HepG2 (cell line): Measurements from ENCODE around the gene AMOT. TPM values are rescaled to one million over a fixed set of nuclear protein-coding genes. Genes with fewer than 3 reads are reported as not detected.

Experiments used
- ATAC-seq: fragments of 200-7000 bp; cut with Tn5 transposase; 3 replicates; pipeline ENCODE4 v1.9.1; 2020; ENCODE audit warnings: mild to moderate bottlenecking, moderate library complexity
- BruUV-seq: library from RNA; stranded (reverse); fragments of 400-500 nt; replicated peaks from 2 replicates; lab custom pipeline; 2021; lab: Mats Ljungman, UMichigan
- CTCF ChIA-PET: fragments of 300-600 bp; formaldehyde crosslinking; extraction: SDS; loops from one replicate; lab custom pipeline; 2021; ENCODE audit warnings: low total read pairs, inconsistent platforms, low intra/inter-chr PET ratio; lab: Yijun Ruan, JAX
- POLR2A ChIA-PET: fragments of 350-600 bp; sonication (Branson Sonifier 250); formaldehyde crosslinking; loops from one replicate; lab custom pipeline; 2020; ENCODE audit warnings: antibody characterized with exemption, inconsistent platforms; lab: Yijun Ruan, JAX
- DNase-seq: peaks from one replicate; pipeline ENCODE4 v3.0.0-alpha.2; 2015; ENCODE audit warnings: low spot score
- FAIRE-seq: peaks from 3 replicates; lab custom pipeline; 2011; peaks lifted over from hg19 to GRCh38; lab: Jason Lieb, UNC
- H2AFZ ChIP-seq: one replicate; pipeline ENCODE4 v1.6.1; 2011; ENCODE audit warnings: low read length, inconsistent platforms
- H3K27ac ChIP-seq: fragments of 300-600 bp; 3 replicates; pipeline ENCODE4 v1.8.0; 2011; ENCODE audit warnings: mixed run types, mild to moderate bottlenecking, mixed read lengths, low read length, inconsistent platforms; ENCODE audit not compliant: insufficient read depth; ENCODE audit errors: extremely low read length
- H3K27me3 ChIP-seq, 2 experiments: fragments of 200-600 bp in 1 of 2; 2 replicates in 1 of 2; 3 replicates in 1 of 2; pipeline versions ENCODE4 v1.6.0 to v1.8.0; 2011; ENCODE audit warnings: low read length in 2 of 2, mild to moderate bottlenecking in 2 of 2, moderate library complexity in 2 of 2, inconsistent platforms in 1 of 2; ENCODE audit not compliant: insufficient read depth in 2 of 2, control insufficient read depth in 1 of 2
- H3K36me3 ChIP-seq, 2 experiments: fragments of 200-600 bp in 1 of 2; replicated peaks in 1 of 2; 2 replicates in 1 of 2; 3 replicates in 1 of 2; pipeline versions ENCODE4 v1.5.1 to v1.8.0; 2011; ENCODE audit warnings: low read length in 2 of 2, inconsistent platforms in 1 of 2; ENCODE audit not compliant: insufficient read depth in 2 of 2, control insufficient read depth in 1 of 2
- H3K4me1 ChIP-seq: 2 replicates; pipeline ENCODE4 v1.5.1; 2012; ENCODE audit warnings: low read length, inconsistent platforms; ENCODE audit not compliant: insufficient read depth
- H3K4me2 ChIP-seq: 2 replicates; pipeline ENCODE4 v1.6.0; 2011; ENCODE audit warnings: low read depth, low read length, inconsistent platforms
- H3K4me3 ChIP-seq, 3 experiments: fragments of 200-600 bp in 1 of 3; sonication (generic), shearing (Covaris generic) in 1 of 3; replicated peaks in 1 of 3; 2 replicates each; pipeline ENCODE4 v1.5.1; 2011 to 2016; ENCODE audit warnings: low read length in 3 of 3, inconsistent platforms in 2 of 3, low read depth in 2 of 3, mild to moderate bottlenecking in 2 of 3, control low read depth in 1 of 3, mixed read lengths in 1 of 3; ENCODE audit not compliant: insufficient read depth in 1 of 3
- H3K79me2 ChIP-seq: one replicate; pipeline ENCODE4 v1.6.1; 2011; ENCODE audit warnings: low read length, inconsistent platforms; ENCODE audit not compliant: insufficient read depth
- H3K9ac ChIP-seq: 2 replicates; pipeline ENCODE4 v1.6.0; 2011; ENCODE audit warnings: mild to moderate bottlenecking, low read depth, low read length, inconsistent platforms; ENCODE audit not compliant: insufficient read depth
- H3K9me3 ChIP-seq: 2 replicates; pipeline ENCODE4 v1.5.1; 2012; ENCODE audit warnings: mild to moderate bottlenecking, low read length
- H4K20me1 ChIP-seq: 2 replicates; pipeline ENCODE4 v1.6.0; 2011; ENCODE audit warnings: inconsistent platforms, mild to moderate bottlenecking, low read length, moderate library complexity; ENCODE audit not compliant: insufficient read depth
- CTCF ChIP-seq: sonication (generic); formaldehyde crosslinking; IDR thresholded peaks from 2 replicates; pipeline ENCODE4 v1.5.0; 2020; ENCODE audit warnings: mild to moderate bottlenecking, missing genetic modification reagents, moderate library complexity
- FOSL1 ChIP-seq: sonication (generic); formaldehyde crosslinking; IDR thresholded peaks from 2 replicates; pipeline ENCODE4 v1.9.0; 2021; ENCODE audit warnings: missing genetic modification reagents, borderline replicate concordance
- JUND ChIP-seq: sonication (generic); formaldehyde crosslinking; IDR thresholded peaks from 2 replicates; pipeline ENCODE4 v1.8.0; 2022; ENCODE audit warnings: mild to moderate bottlenecking, missing genetic modification reagents
- KDM5B ChIP-seq: sonication (generic); formaldehyde crosslinking; IDR thresholded peaks from 2 replicates; pipeline ENCODE4 v1.4.0; 2020; ENCODE audit warnings: missing genetic modification reagents, mild to moderate bottlenecking, borderline replicate concordance
- REST ChIP-seq, 2 experiments: IDR thresholded peaks; 2 replicates each; pipeline ENCODE4 v1.6.1; 2011 to 2012; ENCODE audit warnings: low read length in 2 of 2, borderline replicate concordance in 1 of 2, low read depth in 1 of 2, mild to moderate bottlenecking in 1 of 2, moderate library complexity in 1 of 2
- YEATS4 ChIP-seq: sonication (generic); formaldehyde crosslinking; IDR thresholded peaks from 2 replicates; pipeline ENCODE4 v1.4.0; 2020; ENCODE audit warnings: missing genetic modification reagents, borderline replicate concordance
- ZBED4 ChIP-seq: sonication (generic); formaldehyde crosslinking; IDR thresholded peaks from 2 replicates; pipeline ENCODE4 v1.4.0; 2020; ENCODE audit warnings: missing genetic modification reagents, borderline replicate concordance
- ZBTB7B ChIP-seq: sonication (generic); formaldehyde crosslinking; IDR thresholded peaks from 2 replicates; pipeline ENCODE4 v1.4.0; 2020; ENCODE audit warnings: missing genetic modification reagents
- ZC3H4 ChIP-seq: sonication (generic); formaldehyde crosslinking; IDR thresholded peaks from 2 replicates; pipeline ENCODE4 v1.4.0; 2020; ENCODE audit warnings: missing genetic modification reagents, borderline replicate concordance
- ZNF317 ChIP-seq: sonication (generic); formaldehyde crosslinking; IDR thresholded peaks from 2 replicates; pipeline ENCODE4 v1.5.0; 2020; ENCODE audit warnings: mild to moderate bottlenecking, missing genetic modification reagents
- ZNF558 ChIP-seq: sonication (generic); formaldehyde crosslinking; IDR thresholded peaks from 2 replicates; pipeline ENCODE4 v1.9.0; 2022; ENCODE audit warnings: mild to moderate bottlenecking, missing genetic modification reagents, borderline replicate concordance
- ZNF672 ChIP-seq: sonication (generic); formaldehyde crosslinking; IDR thresholded peaks from 2 replicates; pipeline ENCODE4 v1.8.1; 2022; ENCODE audit warnings: missing genetic modification reagents
- WGBS: methylation state at CpG from one replicate; pipeline ENCODE4 v1.1.6; 2017; ENCODE audit warnings: low lambda C conversion rate; 5-methylcytosine and 5-hydroxymethylcytosine counted together
- in situ Hi-C: cut with HindIII; loops from 2 replicates; pipeline ENCODE4 v1.10.0; 2017; ENCODE audit warnings: low pct_unique_long_range_greater_than_20kb; ENCODE audit not compliant: extremely low pct_ligation_motif_present
- intact Hi-C: fragments of 100-400 bp; cut with micrococcal nuclease; formaldehyde crosslinking; loops from one replicate; pipeline ENCODE4 v1.10.0; 2022; ENCODE audit not compliant: unreplicated experiment
- polyA plus RNA-seq, 8 experiments: library from polyadenylated mRNA; depleted of rRNA in 3 of 8; stranded (reverse) in 7 of 8; unstranded in 1 of 8; fragments of >200 nt; fragmentation: Illumina TruSeq in 4 of 8; extraction: Trizol in 4 of 8; gene quantifications; 2 replicates each; pipeline versions ENCODE4 v1.2.1 to v1.2.3, GENCODE V29; 2011 to 2016; ENCODE audit warnings: low read depth in 4 of 8, missing spikeins in 1 of 8, mixed read lengths in 1 of 8; ENCODE audit not compliant: insufficient read depth in 1 of 8
- total RNA-seq, 5 experiments: library from RNA; depleted of rRNA; stranded (reverse); fragments of >200 nt; fragmentation: Illumina TruSeq; extraction: Trizol; gene quantifications; 2 replicates each; pipeline ENCODE4 v1.2.3, GENCODE V29; 2016; ENCODE audit warnings: low read depth in 1 of 5

The AMOT gene
- total and polyA plus RNA-seq, 2 of the 13 experiments (the other 11 are each of a cell fraction or from before 2014, with no cell fraction given): 0.13 to 0.91 TPM

GRCh38 chrX:112761242-112762207 lies 79.1 kb downstream of the AMOT start (continued):
- no peak for TF ChIP-seq REST (IDR thresholded peaks at IDR 0.05; ENCODE audit: borderline replicate concordance in 1 of 2, low read depth in 1 of 2, low read length in 2 of 2)

GRCh38 chrX:112760697-112761096 lies 79.9 kb downstream of the AMOT start:
- Histone ChIP-seq H3K27me3 (no peaks in the 10 kb centered on the region), H3K9me3 (no peaks in the 10 kb centered on the region), H3K4me1 (no peaks in the 10 kb centered on the region), H3K4me3 (no peak overlapping the region), H4K20me1 (no peaks in the 10 kb centered on the region), H3K79me2 (no peaks in the 10 kb centered on the region), H3K9ac (no peak overlapping the region), H3K36me3 (no peaks in the 10 kb centered on the region), H2AFZ (no peak overlapping the region), H3K27ac (no peak overlapping the region), H3K4me2 (no peak overlapping the region)
- no peak for ATAC-seq
- in situ Hi-C loops: no loop called here
- no peak for FAIRE-seq
- ChIA-PET POLR2A (no interaction called here), CTCF (no interaction called here)
- WGBS: 0% methylated on average over 1 of the region's 2 CpGs
- DNase-seq: no peak
- BruUV-seq: no TSS peak
- intact Hi-C loops: no loop called here
- TF ChIP-seq YEATS4 (CRISPR knock-in tag) (no peak), ZNF317 (CRISPR knock-in tag) (no peak), JUND (CRISPR knock-in tag) (no peak), ZBED4 (CRISPR knock-in tag) (no peak), ZBTB7B (CRISPR knock-in tag) (no peak), CTCF (CRISPR knock-in tag) (peak; percentile 11; the same call in 1 of the 2 replicates), ZNF558 (CRISPR knock-in tag) (no peak), ZC3H4 (CRISPR knock-in tag) (no peak), KDM5B (no peak), FOSL1 (CRISPR knock-in tag) (no peak), ZNF672 (CRISPR knock-in tag) (no peak)
